PC-9 (cell line): ENCODE measurements around the gene TEKT2. TPM values are rescaled to one million over a fixed set of nuclear protein-coding genes. Genes with fewer than 3 reads are reported as not detected.

ENCODE experiments used
- BruUV-seq: library from RNA; stranded (reverse); fragments of 400-500 nt; replicated peaks from 2 replicates; lab custom pipeline; 2021; lab: Mats Ljungman, UMichigan
- CTCF ChIA-PET: fragments of 300-600 bp; sonication (Branson Sonifier 250); formaldehyde crosslinking; loops from one replicate; lab custom pipeline; 2022; ENCODE audit warnings: antibody characterized with exemption; lab: Charles Lee
- POLR2A ChIA-PET: fragments of 300-600 bp; sonication (Branson Sonifier 250); formaldehyde crosslinking; loops from one replicate; lab custom pipeline; 2022; ENCODE audit warnings: antibody characterized with exemption; ENCODE audit not compliant: unreplicated experiment; lab: Charles Lee
- DNase-seq, 2 experiments: peaks; one replicate each; pipeline versions ENCODE4 v3.0.0 to v3.0.0-alpha.2; 2015 to 2022; ENCODE audit warnings: mixed read lengths in 1 of 2
- H2AFZ ChIP-seq: fragments of 200-600 bp; sonication (generic); 2 replicates; pipeline ENCODE4 v1.8.1; 2017; ENCODE audit warnings: antibody characterized with exemption
- H3F3A ChIP-seq: fragments of 200-600 bp; sonication (generic); 2 replicates; pipeline ENCODE4 v1.8.1; 2017; ENCODE audit warnings: antibody characterized with exemption, mild to moderate bottlenecking, low read depth; ENCODE audit not compliant: insufficient read depth
- H3K27ac ChIP-seq: fragments of 200-600 bp; sonication (generic); 2 replicates; pipeline ENCODE4 v1.6.1; 2016; ENCODE audit warnings: mixed run types
- H3K27me3 ChIP-seq: fragments of 200-600 bp; sonication (generic); 2 replicates; pipeline ENCODE4 v1.6.1; 2016; ENCODE audit warnings: low read depth, mixed run types; ENCODE audit not compliant: insufficient read depth
- H3K36me3 ChIP-seq: fragments of 200-600 bp; sonication (generic); 2 replicates; pipeline ENCODE4 v1.6.1; 2016; ENCODE audit warnings: low read depth, mixed run types
- H3K4me1 ChIP-seq: fragments of 200-600 bp; sonication (generic); replicated peaks from 2 replicates; pipeline ENCODE4 v1.6.1; 2016; ENCODE audit warnings: mixed run types; ENCODE audit not compliant: insufficient read depth
- H3K4me2 ChIP-seq: fragments of 200-600 bp; sonication (generic); 2 replicates; pipeline ENCODE4 v1.6.1; 2017; ENCODE audit warnings: mixed run types
- H3K4me3 ChIP-seq: fragments of 200-600 bp; sonication (generic); 2 replicates; pipeline ENCODE4 v1.6.1; 2016; ENCODE audit warnings: mixed run types
- H3K79me2 ChIP-seq: fragments of 200-600 bp; sonication (generic); 2 replicates; pipeline ENCODE4 v1.6.1; 2017; ENCODE audit warnings: low read depth, mixed run types
- H3K9me2 ChIP-seq: fragments of 200-600 bp; sonication (generic); 2 replicates; pipeline ENCODE4 v1.8.1; 2017; ENCODE audit warnings: mild to moderate bottlenecking; ENCODE audit not compliant: insufficient read depth
- H3K9me3 ChIP-seq: fragments of 200-600 bp; sonication (generic); 2 replicates; pipeline ENCODE4 v1.8.1; 2016; ENCODE audit warnings: low read depth; ENCODE audit not compliant: insufficient read depth
- H4K20me1 ChIP-seq: fragments of 200-600 bp; sonication (generic); 2 replicates; pipeline ENCODE4 v1.8.1; 2017; ENCODE audit not compliant: insufficient read depth
- EZH2 ChIP-seq: fragments of 200-600 bp; sonication (generic); IDR thresholded peaks from 2 replicates; pipeline ENCODE4 v1.8.0; 2017; ENCODE audit warnings: antibody characterized with exemption, low read depth
- intact Hi-C: fragments of 100-400 bp; cut with micrococcal nuclease; formaldehyde crosslinking; loops from one replicate; pipeline ENCODE4 v1.10.0; 2022; ENCODE audit not compliant: unreplicated experiment
- total RNA-seq: library from RNA; stranded (reverse); gene quantifications from 2 replicates; pipeline ENCODE4 v1.2.3, GENCODE V29; 2021
- TF ChIP-seq, protein P1 (sequence below): fragments of 200-600 bp; sonication (generic); conservative IDR thresholded peaks from 2 replicates; pipeline ENCODE4 v1.6.1; 2017; ENCODE audit warnings: mixed run types, antibody characterized with exemption, mild to moderate bottlenecking, moderate library complexity

Gene TEKT2
- total RNA-seq, 1 experiment from 2014 or later = 1.1 TPM

DNA sequence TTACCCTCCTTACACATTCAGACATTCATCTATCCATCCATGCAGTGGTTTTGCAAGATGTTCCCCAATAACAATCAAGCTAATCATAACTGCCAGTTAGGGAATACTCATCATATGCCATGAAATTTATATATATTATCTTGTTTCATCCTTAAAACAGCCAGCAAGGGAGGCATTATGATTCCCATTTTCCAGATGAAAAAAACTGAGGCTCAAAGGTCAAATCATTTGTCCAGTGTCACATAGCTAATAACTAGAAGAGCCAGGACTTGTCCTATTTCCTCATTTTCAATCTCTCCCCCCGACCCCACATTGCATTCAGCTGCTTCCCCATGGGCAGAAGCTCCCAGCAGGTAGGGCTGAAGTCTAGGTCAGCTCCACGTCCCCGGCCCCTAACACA is 48.1 kb downstream of the TEKT2 start:
- no peak for DNase-seq
- no peaks in the 10 kb centered on the region for H3K9me2 ChIP-seq
- H3K4me2 ChIP-seq = no peak overlapping the region
- no peak overlapping the region for H3K27ac ChIP-seq
- intact Hi-C loops = no loop called here
- H3F3A ChIP-seq = peaks cover 4% of the 10 kb centered on the region; the same call in 1 of the 2 replicates
- no peaks in the 10 kb centered on the region for H4K20me1 ChIP-seq
- H3K79me2 ChIP-seq = no peaks in the 10 kb centered on the region
- CTCF ChIA-PET = no interaction called here
- POLR2A ChIA-PET = no interaction called here
- no TSS peak for BruUV-seq
- H3K4me3 ChIP-seq = no peak overlapping the region
- H2AFZ ChIP-seq = no peak overlapping the region
- 0 out of 2 replicates have a peak, but pooled peaks cover 5% of the 10 kb centered on the region for H3K4me1 ChIP-seq
- TF ChIP-seq, protein P1, sequence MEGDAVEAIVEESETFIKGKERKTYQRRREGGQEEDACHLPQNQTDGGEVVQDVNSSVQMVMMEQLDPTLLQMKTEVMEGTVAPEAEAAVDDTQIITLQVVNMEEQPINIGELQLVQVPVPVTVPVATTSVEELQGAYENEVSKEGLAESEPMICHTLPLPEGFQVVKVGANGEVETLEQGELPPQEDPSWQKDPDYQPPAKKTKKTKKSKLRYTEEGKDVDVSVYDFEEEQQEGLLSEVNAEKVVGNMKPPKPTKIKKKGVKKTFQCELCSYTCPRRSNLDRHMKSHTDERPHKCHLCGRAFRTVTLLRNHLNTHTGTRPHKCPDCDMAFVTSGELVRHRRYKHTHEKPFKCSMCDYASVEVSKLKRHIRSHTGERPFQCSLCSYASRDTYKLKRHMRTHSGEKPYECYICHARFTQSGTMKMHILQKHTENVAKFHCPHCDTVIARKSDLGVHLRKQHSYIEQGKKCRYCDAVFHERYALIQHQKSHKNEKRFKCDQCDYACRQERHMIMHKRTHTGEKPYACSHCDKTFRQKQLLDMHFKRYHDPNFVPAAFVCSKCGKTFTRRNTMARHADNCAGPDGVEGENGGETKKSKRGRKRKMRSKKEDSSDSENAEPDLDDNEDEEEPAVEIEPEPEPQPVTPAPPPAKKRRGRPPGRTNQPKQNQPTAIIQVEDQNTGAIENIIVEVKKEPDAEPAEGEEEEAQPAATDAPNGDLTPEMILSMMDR = no peak
- no peak for TF ChIP-seq EZH2
- no peaks in the 10 kb centered on the region for H3K27me3 ChIP-seq
- no peaks in the 10 kb centered on the region for H3K9me3 ChIP-seq
- H3K36me3 ChIP-seq = no peaks in the 10 kb centered on the region; the same call in 1 of the 2 replicates

DNA sequence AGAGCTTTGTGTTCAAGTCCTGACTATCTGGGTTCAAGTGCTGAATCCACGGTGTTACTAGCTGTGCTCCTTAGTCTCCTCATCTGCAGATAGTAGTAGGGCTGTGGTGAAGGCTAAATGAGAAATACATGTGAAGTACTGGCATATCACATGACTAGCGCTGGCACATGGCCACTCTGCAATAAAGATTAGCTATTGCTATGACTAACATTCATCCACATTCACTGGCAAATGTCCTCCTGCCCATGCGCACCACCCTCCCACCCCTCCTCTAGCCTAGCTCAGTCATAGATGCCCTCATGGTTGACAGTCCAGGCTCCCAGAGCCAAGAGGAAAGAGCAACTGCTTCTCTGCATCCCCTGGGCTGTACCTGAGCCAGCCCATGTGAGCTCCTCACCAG is 49.6 kb downstream of the TEKT2 start:
- Histone ChIP-seq H3K4me3 (no peak overlapping the region), H3K27me3 (no peaks in the 10 kb centered on the region), H3K4me2 (no peak overlapping the region), H3K36me3 (peaks cover 8% of the 10 kb centered on the region; the same call in 1 of the 2 replicates), H2AFZ (no peak overlapping the region), H3K27ac (no peak overlapping the region), H3K79me2 (no peaks in the 10 kb centered on the region), H3K4me1 (0 out of 2 replicates have a peak, but pooled peaks cover 5% of the 10 kb centered on the region), H3K9me3 (no peaks in the 10 kb centered on the region), H4K20me1 (no peaks in the 10 kb centered on the region; the same call in 1 of the 2 replicates), H3F3A (peaks cover 7% of the 10 kb centered on the region; the same call in 1 of the 2 replicates), H3K9me2 (no peaks in the 10 kb centered on the region)
- no TSS peak for BruUV-seq
- intact Hi-C loops = no loop called here
- TF ChIP-seq, protein P1 = no peak
- no peak for TF ChIP-seq EZH2
- no peak for DNase-seq
- POLR2A ChIA-PET = no interaction called here
- CTCF ChIA-PET = interaction anchor here (0.5 to 1.0 kb wide), 4 partner anchors 34 to 1549 kb away, joined by 3 to 15 read pairs (median 4); no protein-coding TSS in a partner anchor

DNA sequence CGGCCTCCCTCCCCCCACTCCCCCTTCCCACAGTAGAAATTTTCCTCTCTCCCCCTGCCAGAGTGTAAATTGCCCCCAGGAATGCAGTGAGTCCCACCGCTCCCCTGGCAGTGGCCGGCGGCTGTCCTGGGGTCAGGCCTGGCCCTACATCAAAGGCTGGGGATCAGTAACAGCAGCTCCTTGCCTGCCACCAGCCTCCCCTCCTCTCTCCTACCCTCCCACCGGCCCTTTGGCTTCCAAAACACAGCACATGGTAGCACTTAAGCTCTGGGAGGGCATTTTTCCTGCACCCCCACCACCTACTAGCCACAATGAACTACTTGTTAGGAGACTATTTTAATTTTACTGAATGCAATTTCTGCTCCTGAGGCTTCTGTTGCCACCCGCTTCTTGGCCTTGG is 50.1 kb downstream of the TEKT2 start:
- no peak overlapping the region for H3K4me2 ChIP-seq
- intact Hi-C loops = loop anchor here (1.0 kb wide), 1 partner anchor 34 kb away; no protein-coding TSS in a partner anchor
- ChIA-PET POLR2A (no interaction called here), CTCF (interaction anchor here (0.5 to 1.0 kb wide), 6 partner anchors 12 to 1550 kb away, joined by 3 to 16 read pairs (median 6); no protein-coding TSS in a partner anchor)
- no TSS peak for BruUV-seq
- no peaks in the 10 kb centered on the region; the same call in 1 of the 2 replicates for H4K20me1 ChIP-seq
- H3F3A ChIP-seq = peaks cover 9% of the 10 kb centered on the region; the same call in 1 of the 2 replicates
- no peaks in the 10 kb centered on the region for H3K9me3 ChIP-seq
- H3K27ac ChIP-seq = no peak overlapping the region
- H3K79me2 ChIP-seq = no peaks in the 10 kb centered on the region
- H2AFZ ChIP-seq = no peak overlapping the region
- no peaks in the 10 kb centered on the region for H3K27me3 ChIP-seq
- 0 out of 2 replicates have a peak, but pooled peaks cover 5% of the 10 kb centered on the region for H3K4me1 ChIP-seq
- no peaks in the 10 kb centered on the region for H3K9me2 ChIP-seq
- no peak for DNase-seq
- peaks cover 11% of the 10 kb centered on the region; the same call in 1 of the 2 replicates for H3K36me3 ChIP-seq
- TF ChIP-seq, protein P1 = no peak
- TF ChIP-seq EZH2 = no peak
- H3K4me3 ChIP-seq = no peak overlapping the region
